HFF-Myc (cell line): Measurements from ENCODE around the gene TNFRSF1A.

Experiments used
- DNase-seq: peaks from one replicate; pipeline ENCODE4 v3.0.0-alpha.2; 2011; ENCODE audit warnings: low read depth; ENCODE audit errors: extremely low read depth
- H3K4me3 ChIP-seq: replicated peaks from 2 replicates; pipeline ENCODE4 v1.5.1; 2011; ENCODE audit warnings: low read depth, mild to moderate bottlenecking, control low read depth, low read length
- CTCF ChIP-seq: IDR thresholded peaks from 2 replicates; pipeline ENCODE4 v1.5.1; 2012; ENCODE audit warnings: mild to moderate bottlenecking, low read depth, low read length, control low read depth; ENCODE audit errors: missing control alignments

Gene TNFRSF1A

GRCh38 chr12:6378709-6379472 lies 37.0 kb upstream of the TNFRSF1A start:
- no peak overlapping the region for H3K4me3 ChIP-seq
- no peak for DNase-seq
- no peak for TF ChIP-seq CTCF

- TF ChIP-seq CTCF = no peak
- no peak overlapping the region for H3K4me3 ChIP-seq
- DNase-seq = no peak
Observed at GRCh38 chr12:6377667-6377994, 35.8 kb upstream of the TNFRSF1A start.

- no peak for DNase-seq
- TF ChIP-seq CTCF = no peak
- H3K4me3 ChIP-seq = no peak overlapping the region
Observed at GRCh38 chr12:6376870-6377666, 35.2 kb upstream of the TNFRSF1A start.

GRCh38 chr12:6376079-6376869 lies 34.4 kb upstream of the TNFRSF1A start:
- TF ChIP-seq CTCF = peak; percentile 42
- no peak for DNase-seq
- H3K4me3 ChIP-seq = no peak overlapping the region

- DNase-seq = no peak
- no peak within 1 kb of the TSS for H3K4me3 ChIP-seq
- TF ChIP-seq CTCF = no peak
Observed at GRCh38 chr12:6375269-6376078, 33.6 kb upstream of the TNFRSF1A start, which contains the start of gene SCNN1A. Gene SCNN1A (minus strand): TSS chr12:6375563. CDS start chr12:6374783, 780 bp downstream.

- no peak overlapping the region for H3K4me3 ChIP-seq
- TF ChIP-seq CTCF = no peak
- no peak for DNase-seq
Observed at GRCh38 chr12:6374786-6375160, 32.9 kb upstream of the TNFRSF1A start.
